OCI-LY1 (cell line): ENCODE measurements around the gene LHX2.

Source experiments
- H2AFZ ChIP-seq: fragments of 200-600 bp; sonication (generic), shearing (Covaris generic); 2 replicates; pipeline ENCODE4 v1.6.0; 2014; ENCODE audit warnings: antibody characterized with exemption, mild to moderate bottlenecking, low read length
- H3F3A ChIP-seq: fragments of 200-600 bp; sonication (generic), shearing (Covaris generic); 2 replicates; pipeline ENCODE4 v1.6.0; 2014; ENCODE audit warnings: mild to moderate bottlenecking, antibody characterized with exemption, low read length, moderate library complexity; ENCODE audit not compliant: insufficient read depth
- H3K27ac ChIP-seq: fragments of 200-600 bp; sonication (generic); 2 replicates; pipeline ENCODE4 v1.5.1; 2014; ENCODE audit warnings: low read length, mixed run types, mild to moderate bottlenecking, low read depth; ENCODE audit not compliant: poor library complexity, severe bottlenecking
- H3K27me3 ChIP-seq: fragments of 200-600 bp; sonication (generic); 2 replicates; pipeline ENCODE4 v1.6.0; 2014; ENCODE audit warnings: antibody characterized with exemption, mild to moderate bottlenecking, low read length, moderate library complexity; ENCODE audit not compliant: insufficient read depth
- H3K36me3 ChIP-seq: fragments of 200-600 bp; sonication (generic); 2 replicates; pipeline ENCODE4 v1.6.1; 2014; ENCODE audit warnings: mild to moderate bottlenecking, antibody characterized with exemption, low read length, moderate library complexity, mixed read lengths; ENCODE audit not compliant: insufficient read depth
- H3K4me1 ChIP-seq: fragments of 200-600 bp; sonication (generic); 2 replicates; pipeline ENCODE4 v1.5.1; 2014; ENCODE audit warnings: mild to moderate bottlenecking, low read length, moderate library complexity; ENCODE audit not compliant: insufficient read depth, severe bottlenecking
- H3K4me2 ChIP-seq: fragments of 200-600 bp; sonication (generic), shearing (Covaris generic); 2 replicates; pipeline ENCODE4 v1.6.1; 2014; ENCODE audit warnings: low read length
- H3K4me3 ChIP-seq: fragments of 200-600 bp; sonication (generic); 2 replicates; pipeline ENCODE4 v1.5.1; 2014; ENCODE audit warnings: low read length, low read depth, mild to moderate bottlenecking, mixed read lengths; ENCODE audit not compliant: poor library complexity, severe bottlenecking
- H3K79me2 ChIP-seq: fragments of 200-600 bp; shearing (Covaris generic); 2 replicates; pipeline ENCODE4 v1.6.1; 2016; ENCODE audit warnings: mixed run types, low read length, mixed read lengths; ENCODE audit not compliant: insufficient read depth
- H3K9ac ChIP-seq: fragments of 200-600 bp; sonication (generic), shearing (Covaris generic); 2 replicates; pipeline ENCODE4 v1.6.1; 2014; ENCODE audit warnings: mild to moderate bottlenecking, low read length, mixed read lengths
- H3K9me2 ChIP-seq: fragments of 200-600 bp; sonication (generic), shearing (Covaris generic); 2 replicates; pipeline ENCODE4 v1.6.1; 2014; ENCODE audit warnings: low read depth, mild to moderate bottlenecking, low read length, mixed read lengths
- H3K9me3 ChIP-seq: fragments of 200-600 bp; shearing (Covaris generic); 2 replicates; pipeline ENCODE4 v1.6.1; 2014; ENCODE audit warnings: low read length, mixed read lengths
- H4K20me1 ChIP-seq: fragments of 200-600 bp; sonication (generic), shearing (Covaris generic); 2 replicates; pipeline ENCODE4 v1.6.0; 2016; ENCODE audit warnings: mild to moderate bottlenecking, low read length; ENCODE audit not compliant: insufficient read depth
- CTCF ChIP-seq: fragments of 200-600 bp; sonication (generic), shearing (Covaris generic); IDR thresholded peaks from 2 replicates; pipeline ENCODE4 v1.5.1; 2017; ENCODE audit warnings: mild to moderate bottlenecking, antibody characterized with exemption, low read length, moderate library complexity, mixed read lengths
- EZH2 ChIP-seq: fragments of 200-600 bp; sonication (generic), shearing (Covaris generic); IDR thresholded peaks from 2 replicates; pipeline ENCODE4 v1.8.0; 2017; ENCODE audit warnings: borderline replicate concordance, mixed run types, mild to moderate bottlenecking, antibody characterized with exemption, low read length, moderate library complexity, mixed read lengths

LHX2 gene

GRCh38 chr9:124001458-124001799, 10.1 kb upstream of the LHX2 start:
- Histone ChIP-seq H3K9me2 (no peaks in the 10 kb centered on the region), H3K4me2 (no peak overlapping the region), H3K36me3 (no peaks in the 10 kb centered on the region), H3K27ac (no peak overlapping the region), H3K79me2 (no peaks in the 10 kb centered on the region), H3K9me3 (no peaks in the 10 kb centered on the region), H3K9ac (no peak overlapping the region), H3F3A (no peaks in the 10 kb centered on the region), H3K27me3 (peaks cover 8% of the 10 kb centered on the region), H2AFZ (no peak overlapping the region), H3K4me1 (no peaks in the 10 kb centered on the region), H3K4me3 (no peak overlapping the region), H4K20me1 (no peaks in the 10 kb centered on the region)
- no peak for TF ChIP-seq EZH2
- no peak for TF ChIP-seq CTCF

- no peaks in the 10 kb centered on the region for H3K9me2 ChIP-seq
- H3K9me3 ChIP-seq, result no peaks in the 10 kb centered on the region
- H3K36me3 ChIP-seq, result no peaks in the 10 kb centered on the region
- H4K20me1 ChIP-seq, result no peaks in the 10 kb centered on the region
- TF ChIP-seq CTCF (no peak), EZH2 (no peak)
- H3K27ac ChIP-seq, result no peak overlapping the region
- H3K79me2 ChIP-seq, result no peaks in the 10 kb centered on the region
- H3K4me1 ChIP-seq, result no peaks in the 10 kb centered on the region
- H3K4me3 ChIP-seq, result no peak overlapping the region
- no peaks in the 10 kb centered on the region for H3F3A ChIP-seq
- H2AFZ ChIP-seq, result no peak overlapping the region
- H3K9ac ChIP-seq, result no peak overlapping the region
- no peak overlapping the region for H3K4me2 ChIP-seq
- peaks cover 8% of the 10 kb centered on the region for H3K27me3 ChIP-seq
Observed at GRCh38 chr9:124001866-124002525, 9.6 kb upstream of the LHX2 start.

- H3K36me3 ChIP-seq, result no peaks in the 10 kb centered on the region
- H3K27me3 ChIP-seq, result no peaks in the 10 kb centered on the region; the same call in none of the 2 replicates
- no peak overlapping the region for H2AFZ ChIP-seq
- H4K20me1 ChIP-seq, result no peaks in the 10 kb centered on the region
- H3K27ac ChIP-seq, result no peak overlapping the region
- H3K4me2 ChIP-seq, result no peak overlapping the region
- TF ChIP-seq EZH2 (no peak), CTCF (no peak)
- no peak overlapping the region for H3K9ac ChIP-seq
- H3K9me2 ChIP-seq, result no peaks in the 10 kb centered on the region
- H3K79me2 ChIP-seq, result no peaks in the 10 kb centered on the region
- no peaks in the 10 kb centered on the region for H3K4me1 ChIP-seq
- H3K9me3 ChIP-seq, result no peaks in the 10 kb centered on the region
- no peak overlapping the region for H3K4me3 ChIP-seq
- H3F3A ChIP-seq, result no peaks in the 10 kb centered on the region
Observed at GRCh38 chr9:124003636-124004349, 7.8 kb upstream of the LHX2 start.
